ENCODE results near the gene CHPF.

CHPF gene

GRCh38 chr2:219519526-219519916 is 24.1 kb downstream of the CHPF start:
- Histone ChIP-seq H3K9me2 (replicated peaks; ENCODE audit: insufficient read depth, low read length) (no peaks in the 10 kb centered on the region), H3K4me2 (ENCODE audit: low read depth, low read length, poor library complexity, severe bottlenecking) (no peak overlapping the region), H2AFZ (ENCODE audit: low read depth, low read length, severe bottlenecking) (no peak overlapping the region), H3K9ac (ENCODE audit: low read length) (no peak overlapping the region), H3K9me3 (ENCODE audit: insufficient read depth, low read length) (no peaks in the 10 kb centered on the region), H3K4me3 (ENCODE audit: insufficient read depth, low read length, poor library complexity, severe bottlenecking) (no peak overlapping the region), H3K79me2 (ENCODE audit: insufficient read depth, low read length) (no peaks in the 10 kb centered on the region), H4K20me1 (ENCODE audit: low read depth, low read length) (no peaks in the 10 kb centered on the region), H3F3A (ENCODE audit: insufficient read depth) (no peaks in the 10 kb centered on the region), H3K36me3 (ENCODE audit: low read length) (no peaks in the 10 kb centered on the region), H3K27me3 (ENCODE audit: low read length) (no peaks in the 10 kb centered on the region), H3K27ac (ENCODE audit: low read depth, low read length) (no peak overlapping the region)
- TF ChIP-seq, protein P1, sequence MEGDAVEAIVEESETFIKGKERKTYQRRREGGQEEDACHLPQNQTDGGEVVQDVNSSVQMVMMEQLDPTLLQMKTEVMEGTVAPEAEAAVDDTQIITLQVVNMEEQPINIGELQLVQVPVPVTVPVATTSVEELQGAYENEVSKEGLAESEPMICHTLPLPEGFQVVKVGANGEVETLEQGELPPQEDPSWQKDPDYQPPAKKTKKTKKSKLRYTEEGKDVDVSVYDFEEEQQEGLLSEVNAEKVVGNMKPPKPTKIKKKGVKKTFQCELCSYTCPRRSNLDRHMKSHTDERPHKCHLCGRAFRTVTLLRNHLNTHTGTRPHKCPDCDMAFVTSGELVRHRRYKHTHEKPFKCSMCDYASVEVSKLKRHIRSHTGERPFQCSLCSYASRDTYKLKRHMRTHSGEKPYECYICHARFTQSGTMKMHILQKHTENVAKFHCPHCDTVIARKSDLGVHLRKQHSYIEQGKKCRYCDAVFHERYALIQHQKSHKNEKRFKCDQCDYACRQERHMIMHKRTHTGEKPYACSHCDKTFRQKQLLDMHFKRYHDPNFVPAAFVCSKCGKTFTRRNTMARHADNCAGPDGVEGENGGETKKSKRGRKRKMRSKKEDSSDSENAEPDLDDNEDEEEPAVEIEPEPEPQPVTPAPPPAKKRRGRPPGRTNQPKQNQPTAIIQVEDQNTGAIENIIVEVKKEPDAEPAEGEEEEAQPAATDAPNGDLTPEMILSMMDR (IDR thresholded peaks at IDR 0.05; ENCODE audit: insufficient read depth, low read length, poor library complexity, severe bottlenecking): no peak
- no peak for TF ChIP-seq EZH2phosphoT487 (conservative IDR thresholded peaks at IDR 0.05; ENCODE audit: low read length)

DNA sequence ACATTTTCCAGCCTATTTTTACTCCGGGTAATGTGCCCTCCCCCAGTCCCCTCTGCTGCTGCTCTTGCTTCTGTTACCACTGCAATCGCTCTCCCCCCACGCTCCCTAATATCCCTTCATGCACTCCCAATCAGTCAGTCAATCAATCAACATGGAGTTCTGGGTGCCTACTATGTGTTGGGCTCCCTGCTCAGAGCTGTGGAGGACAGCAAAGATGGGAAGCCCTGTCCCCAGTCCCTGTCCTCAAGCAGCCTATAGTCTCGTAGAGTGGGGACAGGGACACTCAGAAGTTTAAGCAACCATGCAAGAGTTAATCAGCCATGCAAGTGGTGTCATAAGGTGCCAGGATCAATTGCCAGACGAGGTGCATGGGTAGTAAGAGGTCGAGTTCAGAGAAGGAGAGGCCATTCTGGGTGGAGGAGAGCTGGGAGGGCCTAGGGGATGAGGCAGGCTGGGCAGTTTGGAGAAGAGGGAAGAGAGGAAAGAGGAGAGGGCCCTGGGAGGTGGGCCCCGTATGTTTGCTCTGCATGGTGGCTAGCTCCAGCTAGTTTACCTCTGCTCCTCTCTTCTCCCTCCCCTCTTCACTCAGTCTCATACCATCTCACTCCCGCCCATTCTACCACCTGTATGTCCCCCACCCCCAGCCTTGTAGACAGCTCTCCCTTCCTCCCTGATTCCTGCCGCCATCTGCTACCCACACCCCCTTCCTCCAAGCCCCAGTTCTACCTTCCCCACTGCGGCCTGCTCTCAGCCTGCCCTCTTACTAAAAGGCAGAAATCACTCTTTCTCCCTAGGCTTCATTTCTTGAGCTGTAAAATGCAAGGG is 25.4 kb downstream of the CHPF start:
- no peak overlapping the region for H3K9ac ChIP-seq (ENCODE audit: low read length)
- no peaks in the 10 kb centered on the region for H3K27me3 ChIP-seq (ENCODE audit: low read length)
- no peak overlapping the region for H2AFZ ChIP-seq (ENCODE audit: low read depth, low read length, severe bottlenecking)
- H4K20me1 ChIP-seq (ENCODE audit: low read depth, low read length): no peaks in the 10 kb centered on the region
- no peaks in the 10 kb centered on the region for H3K9me2 ChIP-seq (replicated peaks; ENCODE audit: insufficient read depth, low read length)
- H3F3A ChIP-seq (ENCODE audit: insufficient read depth): no peaks in the 10 kb centered on the region
- H3K79me2 ChIP-seq (ENCODE audit: insufficient read depth, low read length): no peaks in the 10 kb centered on the region
- H3K4me2 ChIP-seq (ENCODE audit: low read depth, low read length, poor library complexity, severe bottlenecking): no peak overlapping the region
- TF ChIP-seq, protein P1 (IDR thresholded peaks at IDR 0.05; ENCODE audit: insufficient read depth, low read length, poor library complexity, severe bottlenecking): no peak
- no peak for TF ChIP-seq EZH2phosphoT487 (conservative IDR thresholded peaks at IDR 0.05; ENCODE audit: low read length)
- H3K27ac ChIP-seq (ENCODE audit: low read depth, low read length): no peak overlapping the region
- no peaks in the 10 kb centered on the region for H3K9me3 ChIP-seq (ENCODE audit: insufficient read depth, low read length)
- no peaks in the 10 kb centered on the region for H3K36me3 ChIP-seq (ENCODE audit: low read length)
- no peak overlapping the region for H3K4me3 ChIP-seq (ENCODE audit: insufficient read depth, low read length, poor library complexity, severe bottlenecking)

GRCh38 chr2:219516888-219517287 is 26.7 kb downstream of the CHPF start:
- Histone ChIP-seq H3K27ac (ENCODE audit: low read depth, low read length) (no peak overlapping the region), H3K79me2 (ENCODE audit: insufficient read depth, low read length) (no peaks in the 10 kb centered on the region)

More at GRCh38 chr2:219516888-219517287, 26.7 kb downstream of the CHPF start:
- Histone ChIP-seq H3K4me2 (ENCODE audit: low read depth, low read length, poor library complexity, severe bottlenecking) (no peak overlapping the region), H3K27me3 (ENCODE audit: low read length) (no peaks in the 10 kb centered on the region), H3K9ac (ENCODE audit: low read length) (no peak overlapping the region), H3K9me3 (ENCODE audit: insufficient read depth, low read length) (no peaks in the 10 kb centered on the region), H3K4me3 (ENCODE audit: insufficient read depth, low read length, poor library complexity, severe bottlenecking) (no peak overlapping the region), H3F3A (ENCODE audit: insufficient read depth) (no peaks in the 10 kb centered on the region), H3K9me2 (replicated peaks; ENCODE audit: insufficient read depth, low read length) (no peaks in the 10 kb centered on the region), H2AFZ (ENCODE audit: low read depth, low read length, severe bottlenecking) (no peak overlapping the region), H3K36me3 (ENCODE audit: low read length) (no peaks in the 10 kb centered on the region), H4K20me1 (ENCODE audit: low read depth, low read length) (no peaks in the 10 kb centered on the region)
- TF ChIP-seq EZH2phosphoT487 (conservative IDR thresholded peaks at IDR 0.05; ENCODE audit: low read length): no peak
- TF ChIP-seq, protein P1 (IDR thresholded peaks at IDR 0.05; ENCODE audit: insufficient read depth, low read length, poor library complexity, severe bottlenecking): no peak

Data from SU-DHL-6 (cell line).